GM12875 (cell line): ENCODE data around the gene YAE1.
A peak's percentile ranks its signal among the peaks of the same experiment; 100 is the strongest.

Experiments used
- H3K4me3 ChIP-seq: one replicate; pipeline ENCODE4 v1.5.1; 2011; ENCODE audit warnings: low read depth, low read length, control low read depth
- CTCF ChIP-seq: IDR thresholded peaks from 2 replicates; pipeline ENCODE4 v1.5.1; 2011; ENCODE audit warnings: low read depth, mild to moderate bottlenecking, control low read depth, inconsistent platforms, low read length, moderate library complexity, borderline replicate concordance; ENCODE audit not compliant: insufficient read depth

Gene YAE1

GRCh38 chr7:39565538-39565937, 666 bp upstream of the YAE1 start:
- H3K4me3 ChIP-seq = peak overlapping the region; percentile 85
- no peak for TF ChIP-seq CTCF

- TF ChIP-seq CTCF = no peak
- peak overlapping the region; percentile 85 for H3K4me3 ChIP-seq
Observed at GRCh38 chr7:39567294-39567693, 1.1 kb downstream of the YAE1 start.

- TF ChIP-seq CTCF = no peak
- H3K4me3 ChIP-seq = no peak overlapping the region
Observed at GRCh38 chr7:39574673-39575349, 8.6 kb downstream of the YAE1 start.

GRCh38 chr7:39577229-39577874, 11.1 kb downstream of the YAE1 start:
- H3K4me3 ChIP-seq = no peak overlapping the region
- no peak for TF ChIP-seq CTCF

GRCh38 chr7:39580149-39580874, 14.1 kb downstream of the YAE1 start:
- no peak overlapping the region for H3K4me3 ChIP-seq
- TF ChIP-seq CTCF = peak; percentile 67

GRCh38 chr7:39582536-39582935, 16.3 kb downstream of the YAE1 start:
- no peak for TF ChIP-seq CTCF
- H3K4me3 ChIP-seq = no peak overlapping the region
